Activated CD8-positive, alpha-beta memory T cell treated with anti-CD3 and anti-CD28 coated beads, Interleukin-2, amount 10 ng/mL, durations not matched to agents 7 days and 5 days (primary cell): ENCODE measurements around the gene MFAP3. TPM values are rescaled to one million over a fixed set of nuclear protein-coding genes. Genes with fewer than 3 reads are reported as not detected.
A peak's percentile ranks its signal among the peaks of the same experiment; 100 is the strongest.
"Not testable (repeated sequence)": the region's sequence is repeated elsewhere in the genome, so short reads cannot be mapped to it uniquely, and the experiment has no call there.

Experiments
- ATAC-seq: fragments of 150-1000 bp; cut with Tn5 transposase; one replicate; pipeline ENCODE4 v1.10.0; 2021; ENCODE audit warnings: moderate library complexity
- CTCF ChIA-PET: fragments of 350-600 bp; sonication (Branson Sonifier 250); formaldehyde crosslinking; loops from one replicate; lab custom pipeline; 2021; ENCODE audit warnings: antibody characterized with exemption; lab: Charles Lee
- DNase-seq: peaks from one replicate; pipeline ENCODE4 v3.0.0-alpha.2; 2020
- H3K27ac Mint-ChIP-seq: one replicate; pipeline ENCODE4 v1.8.0; 2021; ENCODE audit warnings: mild to moderate bottlenecking, mixed read lengths
- H3K27me3 Mint-ChIP-seq: one replicate; pipeline ENCODE4 v1.8.0; 2021; ENCODE audit warnings: mixed read lengths
- H3K36me3 Mint-ChIP-seq: one replicate; pipeline ENCODE4 v1.8.0; 2021; ENCODE audit warnings: mild to moderate bottlenecking, mixed read lengths
- H3K4me1 Mint-ChIP-seq: one replicate; pipeline ENCODE4 v1.8.0; 2021; ENCODE audit warnings: mixed read lengths
- H3K4me3 Mint-ChIP-seq: one replicate; pipeline ENCODE4 v1.8.0; 2021; ENCODE audit warnings: mild to moderate bottlenecking, moderate library complexity, mixed read lengths
- H3K9me3 Mint-ChIP-seq: one replicate; pipeline ENCODE4 v1.8.0; 2022; ENCODE audit warnings: low read depth, mixed read lengths
- total RNA-seq, 2 experiments: library from RNA; stranded (reverse); gene quantifications; one replicate each; pipeline ENCODE4 v1.2.3, GENCODE V29; 2021

Gene MFAP3
- total RNA-seq, 2 experiments from 2014 or later = 23.3 to 26.1 TPM

DNA sequence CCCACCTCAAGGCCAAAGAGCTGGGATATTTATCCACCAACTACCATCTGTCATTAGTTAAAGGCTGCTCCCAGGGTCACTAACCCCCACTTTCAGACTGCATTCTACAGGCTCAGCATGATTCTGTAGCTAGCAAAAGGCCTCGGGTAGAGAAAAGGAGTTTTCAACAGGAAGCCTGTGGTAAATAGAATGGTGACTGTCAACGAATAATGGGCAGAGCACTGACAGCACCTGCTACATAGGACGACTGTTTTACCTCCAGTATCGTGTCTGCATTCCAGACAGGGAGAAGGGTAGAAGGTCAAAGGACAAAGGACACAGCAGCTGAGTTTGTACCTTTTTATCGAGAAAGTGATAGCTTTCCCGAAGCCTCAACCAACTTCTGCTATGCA lies 20.3 kb downstream of the MFAP3 start:
- no peaks in the 10 kb centered on the region for H3K27me3 Mint-ChIP-seq
- ATAC-seq = peak; percentile 64
- no peak for DNase-seq
- CTCF ChIA-PET = interaction anchor here (1.1 to 3.3 kb wide), 7 partner anchors 9 to 131 kb away, joined by 3 to 26 read pairs (median 4); partner anchors contain the start of gene GALNT10
- H3K27ac Mint-ChIP-seq = peak overlapping the region; percentile 39
- H3K4me3 Mint-ChIP-seq = no peak overlapping the region
- H3K36me3 Mint-ChIP-seq = peaks cover 12% of the 10 kb centered on the region
- H3K9me3 Mint-ChIP-seq = no peaks in the 10 kb centered on the region
- peaks cover 22% of the 10 kb centered on the region for H3K4me1 Mint-ChIP-seq

DNA sequence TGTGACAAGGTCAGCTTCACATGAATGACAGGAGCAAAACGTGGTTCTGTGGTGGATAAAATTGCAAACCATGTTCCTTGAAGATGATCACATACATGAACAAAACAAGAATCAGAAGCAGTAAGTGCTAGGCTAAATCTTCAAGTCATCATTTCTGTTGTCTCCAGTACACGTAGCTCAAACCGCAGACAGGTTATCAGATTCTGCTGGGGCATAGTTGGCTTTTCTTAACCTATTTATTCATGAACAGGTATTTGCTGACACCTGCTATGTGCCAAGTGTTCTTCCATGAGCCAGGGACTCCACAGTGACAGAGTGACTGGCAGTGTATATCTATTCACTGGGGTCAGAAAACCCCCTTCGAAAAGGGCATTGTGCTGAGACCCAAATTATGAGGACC lies 20.8 kb downstream of the MFAP3 start:
- peaks cover 22% of the 10 kb centered on the region for H3K4me1 Mint-ChIP-seq
- no peak overlapping the region for H3K4me3 Mint-ChIP-seq
- ATAC-seq (peak; percentile 36), DNase-seq (no peak)
- peaks cover 9% of the 10 kb centered on the region for H3K36me3 Mint-ChIP-seq
- H3K27me3 Mint-ChIP-seq = no peaks in the 10 kb centered on the region
- CTCF ChIA-PET = interaction anchor here (1.1 to 3.3 kb wide), 3 partner anchors 13 to 125 kb away, joined by 3 to 26 read pairs (median 8); no protein-coding TSS in a partner anchor
- no peaks in the 10 kb centered on the region for H3K9me3 Mint-ChIP-seq
- H3K27ac Mint-ChIP-seq = no peak overlapping the region

DNA sequence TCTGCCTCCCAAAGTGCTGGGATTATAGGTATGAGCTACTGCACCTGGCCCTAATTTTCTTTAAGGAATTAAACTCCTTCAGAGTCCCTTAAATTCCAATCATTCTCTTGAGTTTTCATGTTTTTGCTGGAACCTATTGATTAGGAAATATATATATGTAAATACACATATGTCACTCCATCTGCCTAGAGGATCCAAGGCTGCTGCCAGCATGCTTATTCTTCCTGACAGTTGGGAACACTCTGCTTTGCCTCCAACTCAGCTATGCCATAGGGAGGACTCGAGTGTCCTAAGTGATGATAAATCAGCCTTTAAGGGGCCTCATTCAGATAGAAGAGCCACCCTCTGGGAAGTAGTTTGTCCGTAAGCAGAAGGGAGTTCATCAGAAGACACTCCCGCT lies 21.8 kb downstream of the MFAP3 start:
- peaks cover 22% of the 10 kb centered on the region for H3K4me1 Mint-ChIP-seq
- DNase-seq (no peak), ATAC-seq (no peak)
- H3K27me3 Mint-ChIP-seq = no peaks in the 10 kb centered on the region
- H3K27ac Mint-ChIP-seq = no peak overlapping the region
- H3K4me3 Mint-ChIP-seq = no peak overlapping the region
- H3K9me3 Mint-ChIP-seq = no peaks in the 10 kb centered on the region
- CTCF ChIA-PET = interaction anchor here (3.3 kb wide), 1 partner anchor 12 kb away, joined by 26 read pairs; no protein-coding TSS in a partner anchor
- H3K36me3 Mint-ChIP-seq = peaks cover 4% of the 10 kb centered on the region

DNA sequence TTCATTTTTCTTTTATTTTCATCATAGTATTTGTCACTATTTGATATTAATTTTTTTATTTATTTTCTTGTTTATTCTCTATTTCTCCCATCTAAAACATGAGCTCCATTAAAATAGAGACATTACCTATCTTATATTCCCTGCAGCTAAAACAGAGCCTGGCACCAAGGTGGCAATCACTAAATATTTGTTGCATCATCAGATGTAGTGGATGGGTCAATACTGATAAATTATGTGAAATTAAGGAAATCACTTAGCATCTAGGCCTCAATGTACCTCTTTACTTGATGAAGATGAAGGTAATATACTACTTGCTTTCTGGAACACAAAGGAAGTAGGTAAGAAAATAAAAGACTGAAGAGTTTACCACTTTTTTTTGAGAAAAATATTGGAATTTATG lies 24.6 kb downstream of the MFAP3 start:
- Mint-ChIP-seq H3K4me1 (peaks cover 16% of the 10 kb centered on the region), H3K9me3 (no peaks in the 10 kb centered on the region), H3K27me3 (no peaks in the 10 kb centered on the region), H3K36me3 (peaks cover 2% of the 10 kb centered on the region), H3K4me3 (no peak overlapping the region), H3K27ac (no peak overlapping the region)
- no peak for DNase-seq
- no peak for ATAC-seq
- CTCF ChIA-PET = interaction anchor here (1.2 to 1.9 kb wide), 2 partner anchors 9 to 13 kb away, joined by 4 to 6 read pairs; no protein-coding TSS in a partner anchor

DNA sequence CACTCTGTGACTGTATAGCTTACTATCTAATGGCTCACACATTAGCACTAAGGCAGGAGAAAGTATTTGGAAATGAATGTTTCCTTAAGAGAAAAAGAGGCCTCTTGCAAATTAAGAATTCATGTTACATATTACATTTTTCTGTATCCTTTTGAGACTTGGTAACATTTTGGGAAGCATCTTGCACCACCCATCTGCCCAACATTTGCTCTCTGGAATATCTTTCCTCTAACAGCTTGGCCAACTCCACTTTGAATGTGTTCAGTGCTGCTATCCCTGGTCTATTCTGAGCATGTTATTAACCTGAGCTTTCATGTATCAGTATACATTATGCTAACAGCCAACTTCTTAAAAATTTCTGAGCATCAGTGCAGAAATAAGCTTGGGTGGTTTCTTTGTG lies 27.2 kb downstream of the MFAP3 start:
- no peak overlapping the region for H3K4me3 Mint-ChIP-seq
- H3K9me3 Mint-ChIP-seq = no peaks in the 10 kb centered on the region
- ATAC-seq (no peak), DNase-seq (no peak)
- H3K27me3 Mint-ChIP-seq = no peaks in the 10 kb centered on the region
- no peak overlapping the region for H3K27ac Mint-ChIP-seq
- no peaks in the 10 kb centered on the region for H3K4me1 Mint-ChIP-seq
- peaks cover 2% of the 10 kb centered on the region for H3K36me3 Mint-ChIP-seq
- CTCF ChIA-PET = interaction anchor here (1.8 kb wide), 1 partner anchor 131 kb away, joined by 4 read pairs; no protein-coding TSS in a partner anchor

DNA sequence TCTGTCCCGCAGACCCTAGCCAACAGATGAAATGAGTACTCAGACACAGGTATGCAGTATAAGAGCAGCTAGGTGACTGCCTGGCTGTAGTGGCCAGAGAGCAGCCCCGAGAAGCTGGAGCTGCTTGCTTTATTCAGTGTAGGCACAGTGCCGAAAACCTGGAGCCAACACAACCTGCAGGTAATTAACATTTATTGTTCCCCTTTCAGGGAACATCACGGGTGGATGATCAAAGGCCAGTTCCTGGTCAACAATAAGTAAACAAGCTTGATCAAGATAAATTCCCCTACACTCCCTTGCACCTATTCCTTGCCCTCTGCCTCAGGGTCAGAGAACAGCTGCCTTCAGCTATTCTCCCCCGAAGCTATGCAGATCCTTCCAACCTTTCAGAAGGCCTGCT lies 31.1 kb downstream of the MFAP3 start:
- not testable (repeated sequence) for H3K27me3 Mint-ChIP-seq, H3K27ac Mint-ChIP-seq, ATAC-seq, H3K4me3 Mint-ChIP-seq, H3K36me3 Mint-ChIP-seq, DNase-seq, H3K9me3 Mint-ChIP-seq
- H3K4me1 Mint-ChIP-seq = peaks cover 35% of the 10 kb centered on the region
- CTCF ChIA-PET = interaction anchor here (3.4 to 6.2 kb wide), 2 partner anchors 111 to 336 kb away, joined by 23 to 92 read pairs; no protein-coding TSS in a partner anchor

DNA sequence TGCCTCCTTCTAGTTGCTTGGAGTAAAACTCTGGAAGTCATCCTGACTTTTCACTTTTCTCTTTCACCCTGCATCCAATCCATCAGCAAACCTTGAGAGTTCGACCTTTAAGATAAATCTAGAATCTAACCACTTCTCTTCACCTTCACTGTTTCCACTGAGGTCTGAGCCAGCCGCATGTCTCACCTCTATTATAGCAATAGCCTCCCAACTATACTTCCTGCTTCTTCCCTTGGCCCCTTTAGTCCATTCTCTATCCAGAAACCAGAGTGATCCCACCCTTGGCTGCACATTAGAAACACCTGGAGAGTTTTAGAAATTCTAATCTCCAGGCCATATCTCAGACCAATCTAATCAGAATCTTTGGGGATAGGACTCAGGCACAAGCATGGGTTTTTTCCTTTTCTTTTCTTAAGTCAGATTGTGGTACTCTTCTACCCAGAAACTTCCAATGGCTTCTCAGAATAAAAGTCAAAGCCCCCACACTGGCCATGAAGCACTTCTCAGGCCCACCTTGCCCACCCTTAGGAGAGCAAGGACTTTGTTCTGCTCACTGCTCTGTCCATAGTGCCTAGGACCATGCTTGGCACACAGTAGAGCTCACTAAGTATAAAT lies 33.1 kb downstream of the MFAP3 start:
- Mint-ChIP-seq H3K9me3 (no peaks in the 10 kb centered on the region), H3K27ac (peak overlapping the region; percentile 84), H3K4me3 (peak overlapping the region; percentile 38), H3K4me1 (peaks cover 51% of the 10 kb centered on the region), H3K27me3 (no peaks in the 10 kb centered on the region), H3K36me3 (peaks cover 2% of the 10 kb centered on the region)
- ATAC-seq (peak; percentile 21), DNase-seq (peak; percentile 53)
- CTCF ChIA-PET = interaction anchor here (0.7 to 6.2 kb wide), 59 partner anchors 8 to 568 kb away, joined by 3 to 199 read pairs (median 4); partner anchors contain the start of genes FAM114A2, GALNT10 and MFAP3

DNA sequence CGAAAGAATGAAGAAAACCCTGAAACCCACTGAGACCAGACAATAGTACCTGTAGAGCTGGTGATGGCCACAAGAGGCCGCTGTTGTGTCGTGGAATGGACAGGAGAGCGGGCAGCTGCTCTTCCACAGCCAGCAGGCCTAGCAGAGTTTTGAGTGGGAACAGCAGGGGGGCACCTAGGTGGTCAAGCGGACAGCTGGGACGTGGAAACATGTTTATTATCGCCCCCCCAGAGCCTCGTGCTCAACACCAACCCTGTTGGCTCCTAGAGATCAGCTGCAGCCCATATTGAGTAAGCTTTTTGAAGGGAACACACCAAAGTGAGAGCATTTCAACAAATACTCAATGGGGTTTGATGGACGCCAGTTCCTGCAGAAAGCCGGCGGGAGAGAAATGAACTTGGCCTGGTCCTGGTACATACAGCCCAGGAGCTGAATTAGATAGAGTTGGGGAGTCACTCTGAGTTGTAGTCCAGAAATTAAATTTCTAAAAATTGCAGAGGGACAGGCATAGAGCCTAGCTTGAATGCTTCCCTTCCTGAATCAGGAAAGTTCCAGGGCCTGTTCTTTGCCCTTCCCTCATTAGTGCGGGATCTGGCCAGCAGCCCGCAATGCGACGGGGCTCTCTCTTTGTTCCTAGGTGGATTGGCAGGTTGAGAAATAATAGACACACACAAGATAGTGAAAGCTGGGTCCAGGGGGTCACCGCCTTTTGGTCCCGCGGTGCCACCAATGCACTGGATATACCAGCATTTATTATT lies 33.8 kb downstream of the MFAP3 start:
- DNase-seq (peak; percentile 92), ATAC-seq (peak; percentile 87)
- Mint-ChIP-seq H3K27ac (peak overlapping the region; percentile 84), H3K9me3 (no peaks in the 10 kb centered on the region), H3K36me3 (peaks cover 5% of the 10 kb centered on the region), H3K27me3 (no peaks in the 10 kb centered on the region), H3K4me1 (peaks cover 55% of the 10 kb centered on the region), H3K4me3 (peak overlapping the region; percentile 38)
- CTCF ChIA-PET = interaction anchor here (0.7 to 6.2 kb wide), 60 partner anchors 9 to 568 kb away, joined by 3 to 199 read pairs (median 4); partner anchors contain the start of genes FAM114A2, GALNT10 and MFAP3

DNA sequence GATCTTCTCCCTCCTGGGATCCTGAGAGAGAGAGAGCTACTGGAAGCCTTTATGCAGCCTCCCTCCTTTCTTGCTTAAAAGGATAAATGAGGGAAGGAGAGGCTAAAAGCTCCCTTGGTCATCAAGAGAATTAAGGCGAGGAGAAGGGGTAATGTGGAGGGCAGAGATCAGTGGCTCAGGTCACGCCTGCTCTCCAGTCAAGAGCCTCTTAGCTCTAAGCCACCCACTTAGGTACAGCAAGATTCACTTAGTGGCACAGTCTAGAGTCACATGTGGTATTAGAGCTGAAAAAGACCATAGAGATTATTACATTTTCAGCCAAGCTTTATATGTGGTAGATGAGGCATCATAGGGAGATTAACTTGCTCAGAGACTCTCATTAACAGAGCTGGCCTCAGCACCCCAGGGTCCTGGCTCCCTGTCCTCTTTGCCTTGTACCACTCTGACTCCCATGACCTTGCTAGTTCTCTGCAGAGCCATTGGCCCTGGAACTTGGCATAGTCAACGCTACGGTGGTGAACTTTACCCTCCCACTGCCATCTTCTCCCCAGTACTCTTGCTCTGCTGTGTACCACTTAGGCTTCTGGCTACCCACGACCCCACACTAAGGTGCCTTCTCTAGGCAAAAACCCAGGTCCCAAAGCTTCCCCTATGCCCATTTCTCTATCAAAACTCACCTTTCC lies 37.6 kb downstream of the MFAP3 start:
- Mint-ChIP-seq H3K4me1 (peaks cover 54% of the 10 kb centered on the region), H3K27me3 (no peaks in the 10 kb centered on the region), H3K9me3 (no peaks in the 10 kb centered on the region), H3K4me3 (no peak overlapping the region), H3K27ac (peak overlapping the region; percentile 81), H3K36me3 (peaks cover 5% of the 10 kb centered on the region)
- DNase-seq = no peak
- CTCF ChIA-PET = interaction anchor here (1.1 to 6.1 kb wide), 11 partner anchors 9 to 329 kb away, joined by 3 to 199 read pairs (median 4); partner anchors contain the start of gene GALNT10
- ATAC-seq = no peak

DNA sequence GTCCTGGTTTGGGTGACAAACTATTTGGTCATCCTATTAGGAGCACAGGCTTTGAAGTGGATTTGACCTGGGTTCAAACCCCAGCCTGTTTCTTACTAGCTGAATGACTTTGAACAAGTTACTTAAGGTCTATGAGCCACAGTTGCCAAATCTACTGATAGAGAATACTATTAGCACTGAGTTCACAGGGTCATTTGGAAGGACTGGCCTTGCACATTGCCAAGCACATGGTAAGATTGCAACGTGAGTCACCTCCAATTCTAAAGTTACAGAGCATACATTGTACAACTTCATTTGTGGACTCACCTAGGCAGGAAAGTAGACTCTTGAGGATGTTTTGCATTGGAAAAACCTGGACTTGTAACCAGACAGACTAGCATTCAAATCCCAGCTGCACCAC lies 38.9 kb downstream of the MFAP3 start:
- Mint-ChIP-seq H3K4me1 (peaks cover 41% of the 10 kb centered on the region), H3K36me3 (peaks cover 5% of the 10 kb centered on the region), H3K4me3 (no peak overlapping the region), H3K9me3 (no peaks in the 10 kb centered on the region), H3K27me3 (no peaks in the 10 kb centered on the region), H3K27ac (no peak overlapping the region)
- DNase-seq (no peak), ATAC-seq (no peak)
- CTCF ChIA-PET = interaction anchor here (6.0 to 6.1 kb wide), 2 partner anchors 102 to 113 kb away, joined by 119 to 199 read pairs; partner anchors contain the start of gene GALNT10

DNA sequence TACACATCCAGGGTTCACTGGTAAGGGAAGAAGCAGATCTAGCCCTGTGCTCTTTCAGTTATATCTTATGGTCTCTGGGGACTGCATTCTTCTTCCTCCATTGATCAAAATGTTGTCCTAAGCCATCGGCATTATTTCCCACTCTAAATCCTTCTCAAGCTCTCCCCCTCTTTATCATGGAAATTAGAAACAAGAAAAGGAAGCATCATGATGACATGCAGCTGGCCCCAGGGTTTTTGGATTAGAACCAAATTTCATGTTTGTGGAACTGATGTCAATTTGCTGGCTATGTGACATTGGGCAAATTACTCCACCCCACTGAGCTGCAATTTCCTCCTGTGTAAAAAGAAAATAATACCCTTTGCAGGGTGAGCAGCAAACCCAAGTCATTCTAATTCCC lies 39.5 kb downstream of the MFAP3 start:
- DNase-seq = no peak
- no peak overlapping the region for H3K27ac Mint-ChIP-seq
- CTCF ChIA-PET = interaction anchor here (1.1 to 1.3 kb wide), 2 partner anchors 101 to 111 kb away, joined by 3 to 5 read pairs; no protein-coding TSS in a partner anchor
- peaks cover 5% of the 10 kb centered on the region for H3K36me3 Mint-ChIP-seq
- no peak overlapping the region for H3K4me3 Mint-ChIP-seq
- no peak for ATAC-seq
- H3K9me3 Mint-ChIP-seq = no peaks in the 10 kb centered on the region
- peaks cover 35% of the 10 kb centered on the region for H3K4me1 Mint-ChIP-seq
- H3K27me3 Mint-ChIP-seq = no peaks in the 10 kb centered on the region

DNA sequence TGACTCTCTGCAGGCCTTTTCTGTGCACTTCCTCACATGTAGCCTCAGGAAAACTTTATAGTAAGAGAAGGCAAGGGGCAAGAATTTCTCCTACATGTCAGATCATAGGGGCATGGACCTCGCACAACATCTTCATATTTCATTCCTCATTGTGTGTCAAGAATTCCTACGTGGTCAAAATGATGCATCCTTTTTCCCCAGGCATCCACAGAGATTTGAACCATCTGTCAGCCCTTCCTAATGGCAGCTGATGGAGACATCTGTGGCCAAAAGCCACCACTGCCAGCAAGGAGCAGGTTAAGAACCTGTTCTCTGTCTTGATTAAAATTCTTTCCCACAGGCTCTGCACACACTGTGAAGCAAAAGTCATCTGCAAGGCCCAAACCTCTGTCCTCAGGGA lies 42.5 kb downstream of the MFAP3 start:
- Mint-ChIP-seq H3K36me3 (peaks cover 5% of the 10 kb centered on the region), H3K4me1 (peaks cover 11% of the 10 kb centered on the region), H3K9me3 (no peaks in the 10 kb centered on the region), H3K27ac (no peak overlapping the region), H3K4me3 (no peak overlapping the region), H3K27me3 (no peaks in the 10 kb centered on the region)
- CTCF ChIA-PET = no interaction called here
- no peak for DNase-seq
- no peak for ATAC-seq
